GM19193 (cell line): Measurements from ENCODE around the gene ARF1.

Experiments used
- POLR2A ChIP-seq: IDR thresholded peaks from 4 replicates; pipeline ENCODE4 v1.6.1; 2011; ENCODE audit not compliant: insufficient read depth, insufficient read length; ENCODE audit errors: extremely low read depth

The ARF1 gene

GRCh38 chr1:228045871-228046270, 36.6 kb upstream of the ARF1 start:
- no peak for TF ChIP-seq POLR2A

- TF ChIP-seq POLR2A: no peak
Observed at GRCh38 chr1:228046421-228047182, 35.9 kb upstream of the ARF1 start.

- no peak for TF ChIP-seq POLR2A
Observed at GRCh38 chr1:228047183-228047466, 35.4 kb upstream of the ARF1 start.

- TF ChIP-seq POLR2A: no peak
Observed at GRCh38 chr1:228048120-228048519, 34.4 kb upstream of the ARF1 start.

- no peak for TF ChIP-seq POLR2A
Observed at GRCh38 chr1:228048659-228049298, 33.7 kb upstream of the ARF1 start.

GRCh38 chr1:228050571-228051231, 31.8 kb upstream of the ARF1 start:
- no peak for TF ChIP-seq POLR2A

- no peak for TF ChIP-seq POLR2A
Observed at GRCh38 chr1:228058172-228058948, 24.1 kb upstream of the ARF1 start.

GRCh38 chr1:228058949-228059633, 23.4 kb upstream of the ARF1 start:
- no peak for TF ChIP-seq POLR2A

GRCh38 chr1:228059634-228060457, 22.7 kb upstream of the ARF1 start:
- no peak for TF ChIP-seq POLR2A

GRCh38 chr1:228060458-228061190, 21.9 kb upstream of the ARF1 start:
- no peak for TF ChIP-seq POLR2A

GRCh38 chr1:228061411-228062084, 21.0 kb upstream of the ARF1 start:
- TF ChIP-seq POLR2A: no peak

- no peak for TF ChIP-seq POLR2A
Observed at GRCh38 chr1:228062085-228062791, 20.3 kb upstream of the ARF1 start.

GRCh38 chr1:228062812-228063211, 19.7 kb upstream of the ARF1 start:
- no peak for TF ChIP-seq POLR2A
